GM12891 (cell line): ENCODE results near the gene ZCCHC17.

ENCODE experiments used
- POLR2A ChIP-seq: IDR thresholded peaks from 2 replicates; pipeline ENCODE4 v1.6.1; 2011; ENCODE audit warnings: low read depth, low read length, control low read depth
- POLR2AphosphoS5 ChIP-seq: IDR thresholded peaks from 2 replicates; pipeline ENCODE4 v1.6.1; 2011; ENCODE audit warnings: low read depth, low read length, control low read depth
- TAF1 ChIP-seq: IDR thresholded peaks from 2 replicates; pipeline ENCODE4 v1.6.1; 2011; ENCODE audit warnings: low read depth, low read length, control low read depth

DNA sequence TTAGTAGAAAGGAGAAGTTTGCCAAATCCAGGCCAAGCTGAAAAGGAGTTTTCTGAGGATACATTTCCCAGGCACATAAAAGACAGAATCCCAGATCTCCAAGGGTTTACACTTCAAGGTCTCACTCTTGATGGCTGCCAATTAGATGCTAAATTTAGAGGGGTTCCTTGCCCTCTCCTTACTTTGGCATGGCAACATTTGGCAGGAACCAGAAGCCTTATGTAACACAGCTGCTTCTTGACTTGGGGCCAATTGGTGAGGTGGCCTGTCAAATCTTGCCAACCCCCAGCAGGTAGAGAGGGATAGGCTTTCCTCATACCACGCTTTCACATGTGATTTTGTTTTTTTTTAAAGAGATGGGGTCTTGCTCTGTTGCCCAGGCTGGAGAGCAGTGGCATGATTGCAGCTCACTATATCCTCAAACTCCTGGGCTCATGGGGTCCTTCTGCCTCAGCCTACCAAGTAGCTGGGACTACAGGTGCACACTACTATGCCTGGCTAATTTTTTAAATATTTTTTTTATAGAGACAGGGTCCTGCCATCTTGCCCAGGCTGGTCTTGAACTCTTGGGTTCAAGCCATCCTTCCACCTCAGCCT is 31.9 kb upstream of the ZCCHC17 start:
- TF ChIP-seq POLR2A (no peak), TAF1 (no peak), POLR2AphosphoS5 (no peak)
